ENCODE data around the gene LRRC8A.

LRRC8A gene

GRCh38 chr9:128947527-128948301, 65.8 kb downstream of the LRRC8A start, which contains the start of the genes DOLK and NUP188 (continued):
- TF ChIP-seq, protein P1, sequence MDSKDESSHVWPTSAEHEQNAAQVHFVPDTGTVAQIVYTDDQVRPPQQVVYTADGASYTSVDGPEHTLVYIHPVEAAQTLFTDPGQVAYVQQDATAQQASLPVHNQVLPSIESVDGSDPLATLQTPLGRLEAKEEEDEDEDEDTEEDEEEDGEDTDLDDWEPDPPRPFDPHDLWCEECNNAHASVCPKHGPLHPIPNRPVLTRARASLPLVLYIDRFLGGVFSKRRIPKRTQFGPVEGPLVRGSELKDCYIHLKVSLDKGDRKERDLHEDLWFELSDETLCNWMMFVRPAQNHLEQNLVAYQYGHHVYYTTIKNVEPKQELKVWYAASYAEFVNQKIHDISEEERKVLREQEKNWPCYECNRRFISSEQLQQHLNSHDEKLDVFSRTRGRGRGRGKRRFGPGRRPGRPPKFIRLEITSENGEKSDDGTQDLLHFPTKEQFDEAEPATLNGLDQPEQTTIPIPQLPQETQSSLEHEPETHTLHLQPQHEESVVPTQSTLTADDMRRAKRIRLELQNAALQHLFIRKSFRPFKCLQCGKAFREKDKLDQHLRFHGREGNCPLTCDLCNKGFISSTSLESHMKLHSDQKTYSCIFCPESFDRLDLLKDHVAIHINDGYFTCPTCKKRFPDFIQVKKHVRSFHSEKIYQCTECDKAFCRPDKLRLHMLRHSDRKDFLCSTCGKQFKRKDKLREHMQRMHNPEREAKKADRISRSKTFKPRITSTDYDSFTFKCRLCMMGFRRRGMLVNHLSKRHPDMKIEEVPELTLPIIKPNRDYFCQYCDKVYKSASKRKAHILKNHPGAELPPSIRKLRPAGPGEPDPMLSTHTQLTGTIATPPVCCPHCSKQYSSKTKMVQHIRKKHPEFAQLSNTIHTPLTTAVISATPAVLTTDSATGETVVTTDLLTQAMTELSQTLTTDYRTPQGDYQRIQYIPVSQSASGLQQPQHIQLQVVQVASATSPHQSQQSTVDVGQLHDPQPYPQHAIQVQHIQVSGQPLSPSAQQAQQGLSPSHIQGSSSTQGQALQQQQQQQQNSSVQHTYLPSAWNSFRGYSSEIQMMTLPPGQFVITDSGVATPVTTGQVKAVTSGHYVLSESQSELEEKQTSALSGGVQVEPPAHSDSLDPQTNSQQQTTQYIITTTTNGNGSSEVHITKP (tag by site-specific recombination; IDR thresholded peaks at IDR 0.05) = peak; percentile 92
- TF ChIP-seq ZNF169 (tag by site-specific recombination; IDR thresholded peaks at IDR 0.05) = peak; percentile 38; the same call in 1 of the 2 replicates
- TF ChIP-seq ZNF785 (tag by site-specific recombination; IDR thresholded peaks at IDR 0.05) = peak; percentile 85
- peak; percentile 97 for TF ChIP-seq YY2 (tag by site-specific recombination; IDR thresholded peaks at IDR 0.05)
- no peak for TF ChIP-seq ZNF23 (tag by site-specific recombination; IDR thresholded peaks at IDR 0.05; ENCODE audit: borderline replicate concordance)
- no peak for TF ChIP-seq ZNF404 (tag by site-specific recombination; IDR thresholded peaks at IDR 0.05)
- peak; percentile 9; the same call in 1 of the 2 replicates for TF ChIP-seq ZBTB44 (tag by site-specific recombination; IDR thresholded peaks at IDR 0.05)
- no peak for TF ChIP-seq ZNF132 (tag by site-specific recombination; IDR thresholded peaks at IDR 0.05; ENCODE audit: borderline replicate concordance)
- TF ChIP-seq ZNF701 (tag by site-specific recombination; IDR thresholded peaks at IDR 0.05) = no peak
- TF ChIP-seq ZNF423 (tag by site-specific recombination; IDR thresholded peaks at IDR 0.05) = no peak
- TF ChIP-seq KLF16 (tag by site-specific recombination; IDR thresholded peaks at IDR 0.05) = peak; percentile 95
- no peak for TF ChIP-seq ZNF654 (tag by site-specific recombination; IDR thresholded peaks at IDR 0.05; ENCODE audit: low read depth)
- TF ChIP-seq ZNF645 (tag by site-specific recombination; IDR thresholded peaks at IDR 0.05) = no peak
- no peak for TF ChIP-seq ATF2 (tag by site-specific recombination; IDR thresholded peaks at IDR 0.05; ENCODE audit: low read depth)
- peak; percentile 78 for TF ChIP-seq ZNF335 (tag by site-specific recombination; conservative IDR thresholded peaks at IDR 0.05)
- TF ChIP-seq TCF7L2 (IDR thresholded peaks at IDR 0.05; ENCODE audit: borderline replicate concordance, low read depth, low read length) = no peak
- peak; percentile 21; the same call in 1 of the 2 replicates for TF ChIP-seq OSR2 (tag by site-specific recombination; IDR thresholded peaks at IDR 0.05)
- TF ChIP-seq MEIS1 (CRISPR knock-in tag; IDR thresholded peaks at IDR 0.05; ENCODE audit: borderline replicate concordance) = no peak
- TF ChIP-seq ZNF514 (tag by site-specific recombination; IDR thresholded peaks at IDR 0.05) = no peak
- no peak for TF ChIP-seq ZNF274 (IDR thresholded peaks at IDR 0.05; ENCODE audit: low read length)
- no peak for TF ChIP-seq ZNF274 (tag by site-specific recombination; IDR thresholded peaks at IDR 0.05; ENCODE audit: borderline replicate concordance)
- no peak for TF ChIP-seq ZNF223 (tag by site-specific recombination; IDR thresholded peaks at IDR 0.05)
- peak; percentile 65 for TF ChIP-seq GLIS1 (tag by site-specific recombination; IDR thresholded peaks at IDR 0.05)
- no peak; the same call in 1 of the 2 replicates for TF ChIP-seq ZNF391 (tag by site-specific recombination; IDR thresholded peaks at IDR 0.05; ENCODE audit: borderline replicate concordance, low read depth)
- TF ChIP-seq OVOL3 (tag by site-specific recombination; IDR thresholded peaks at IDR 0.05) = no peak
- TF ChIP-seq KLF17 (tag by site-specific recombination; IDR thresholded peaks at IDR 0.05) = no peak; the same call in none of the 2 replicates
- TF ChIP-seq ZNF2 (tag by site-specific recombination; IDR thresholded peaks at IDR 0.05) = peak; percentile 71
- TF ChIP-seq ZNF596 (tag by site-specific recombination; IDR thresholded peaks at IDR 0.05) = no peak
- peak; percentile 82 for TF ChIP-seq KLF1 (tag by site-specific recombination; IDR thresholded peaks at IDR 0.05)
- TF ChIP-seq ZSCAN16 (tag by site-specific recombination; IDR thresholded peaks at IDR 0.05) = peak; percentile 48; the same call in 1 of the 2 replicates
- TF ChIP-seq ZNF776 (tag by site-specific recombination; IDR thresholded peaks at IDR 0.05; ENCODE audit: borderline replicate concordance) = no peak
- peak; percentile 75; the same call in 1 of the 2 replicates for TF ChIP-seq ZBTB20 (tag by site-specific recombination; IDR thresholded peaks at IDR 0.05)

Data from HEK293 (cell line).